ENCODE data around the gene KCNQ1.

Gene KCNQ1

GRCh38 chr11:2747248-2748027 lies 302.6 kb downstream of the KCNQ1 start:
- no peak for TF ChIP-seq CTCF (IDR thresholded peaks at IDR 0.05; ENCODE audit: low read depth, low read length)
- DNase-seq (ENCODE audit: extremely low read depth, low read depth), result no peak

GRCh38 chr11:2748061-2748813 lies 303.4 kb downstream of the KCNQ1 start:
- DNase-seq (ENCODE audit: extremely low read depth, low read depth), result no peak
- no peak for TF ChIP-seq CTCF (IDR thresholded peaks at IDR 0.05; ENCODE audit: low read depth, low read length)

GRCh38 chr11:2748814-2749554 lies 304.2 kb downstream of the KCNQ1 start:
- TF ChIP-seq CTCF (IDR thresholded peaks at IDR 0.05; ENCODE audit: low read depth, low read length), result no peak

GRCh38 chr11:2750101-2750681 lies 305.4 kb downstream of the KCNQ1 start:
- TF ChIP-seq CTCF (IDR thresholded peaks at IDR 0.05; ENCODE audit: low read depth, low read length), result no peak
- DNase-seq (ENCODE audit: extremely low read depth, low read depth), result no peak

More at GRCh38 chr11:2748814-2749554, 304.2 kb downstream of the KCNQ1 start:
- no peak for DNase-seq (ENCODE audit: extremely low read depth, low read depth)

- no peak for TF ChIP-seq CTCF (IDR thresholded peaks at IDR 0.05; ENCODE audit: low read depth, low read length)
- no peak for DNase-seq (ENCODE audit: extremely low read depth, low read depth)
Observed at GRCh38 chr11:2750682-2751522, 306.1 kb downstream of the KCNQ1 start.

- DNase-seq (ENCODE audit: extremely low read depth, low read depth), result no peak
- TF ChIP-seq CTCF (IDR thresholded peaks at IDR 0.05; ENCODE audit: low read depth, low read length), result no peak
Observed at GRCh38 chr11:2751523-2752203, 306.9 kb downstream of the KCNQ1 start.
